Mucosa of stomach (tissue), 1 donor: Measurements from ENCODE around the gene TUBGCP2.

Source experiments
- H3K27me3 ChIP-seq: one replicate; pipeline ENCODE4 v1.7.0; 2013; ENCODE audit warnings: mild to moderate bottlenecking, low read length; ENCODE audit not compliant: control insufficient read depth, insufficient read depth
- H3K36me3 ChIP-seq: one replicate; pipeline ENCODE4 v1.7.0; 2013; ENCODE audit warnings: low read length; ENCODE audit not compliant: control insufficient read depth, insufficient read depth
- H3K4me1 ChIP-seq: one replicate; pipeline ENCODE4 v1.7.0; 2013; ENCODE audit warnings: mild to moderate bottlenecking, low read length; ENCODE audit not compliant: control insufficient read depth, insufficient read depth
- H3K4me3 ChIP-seq: one replicate; pipeline ENCODE4 v1.7.0; 2013; ENCODE audit warnings: low read length
- H3K9ac ChIP-seq: one replicate; pipeline ENCODE4 v1.7.0; 2013; ENCODE audit warnings: mild to moderate bottlenecking, low read length, moderate library complexity
- H3K9me3 ChIP-seq: one replicate; pipeline ENCODE4 v1.7.0; 2013; ENCODE audit warnings: mild to moderate bottlenecking, low read length, moderate library complexity; ENCODE audit not compliant: control insufficient read depth
- donor health status: Pancreatic carcinoma.

TUBGCP2 gene

DNA sequence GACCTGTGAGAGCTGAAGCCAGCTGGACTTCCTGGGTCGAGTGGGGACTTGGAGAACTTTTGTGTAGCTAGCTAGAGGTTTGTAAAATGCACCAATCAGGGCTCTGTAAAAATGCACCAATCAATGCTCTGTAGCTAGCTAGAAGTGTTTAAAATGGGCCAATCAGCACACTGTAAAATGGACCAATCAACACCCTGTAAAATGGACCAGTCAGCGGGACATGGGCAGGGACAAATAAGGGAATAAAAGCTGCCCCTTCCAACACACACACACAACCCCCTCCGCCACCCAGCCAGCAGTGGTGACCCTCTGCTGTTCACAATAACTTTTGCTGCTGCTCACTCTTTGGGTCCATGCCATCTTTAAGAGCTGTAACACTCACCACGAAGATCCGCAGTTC, 7.2 kb upstream of the TUBGCP2 start:
- Histone ChIP-seq H3K9me3 (no peaks in the 10 kb centered on the region), H3K9ac (no peak overlapping the region), H3K4me1 (no peaks in the 10 kb centered on the region), H3K27me3 (peaks cover 9% of the 10 kb centered on the region), H3K36me3 (no peaks in the 10 kb centered on the region), H3K4me3 (no peak overlapping the region)

- Histone ChIP-seq H3K36me3 (no peaks in the 10 kb centered on the region), H3K4me3 (no peak overlapping the region), H3K4me1 (peaks cover 6% of the 10 kb centered on the region), H3K9me3 (no peaks in the 10 kb centered on the region), H3K27me3 (peaks cover 9% of the 10 kb centered on the region), H3K9ac (no peak overlapping the region)
These were observed 6.2 kb upstream of the TUBGCP2 start for GRCh38 chr10:133314911-133315310.

DNA sequence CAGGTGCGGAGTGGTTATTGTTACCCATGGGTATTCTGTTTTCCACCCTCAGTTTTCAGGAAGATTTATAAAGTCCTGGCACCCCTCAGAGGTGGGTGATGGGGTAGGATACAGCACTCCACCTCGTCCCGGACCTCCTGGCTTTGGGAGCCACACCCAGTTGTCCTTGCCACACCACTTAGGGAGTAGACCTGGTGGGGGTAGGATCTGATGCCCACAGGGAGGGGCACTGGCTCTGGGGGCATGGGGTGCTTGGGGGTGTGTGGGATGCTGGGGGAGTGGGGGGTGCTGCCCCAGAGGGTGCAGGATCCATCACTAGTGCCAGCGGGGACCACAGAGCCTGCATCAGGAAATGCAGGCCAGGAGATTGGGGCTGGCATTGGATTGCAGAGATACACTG, 4.5 kb upstream of the TUBGCP2 start:
- H3K9me3 ChIP-seq, result no peaks in the 10 kb centered on the region
- no peak overlapping the region for H3K9ac ChIP-seq
- no peak overlapping the region for H3K4me3 ChIP-seq
- peaks cover 14% of the 10 kb centered on the region for H3K4me1 ChIP-seq
- no peaks in the 10 kb centered on the region for H3K36me3 ChIP-seq
- no peaks in the 10 kb centered on the region for H3K27me3 ChIP-seq

- H3K4me1 ChIP-seq, result peaks cover 14% of the 10 kb centered on the region
- no peaks in the 10 kb centered on the region for H3K36me3 ChIP-seq
- no peak overlapping the region for H3K4me3 ChIP-seq
- H3K27me3 ChIP-seq, result no peaks in the 10 kb centered on the region
- H3K9ac ChIP-seq, result no peak overlapping the region
- no peaks in the 10 kb centered on the region for H3K9me3 ChIP-seq
These were observed 4.1 kb upstream of the TUBGCP2 start for GRCh38 chr10:133312769-133313145.

- Histone ChIP-seq H3K4me3 (no peak overlapping the region), H3K27me3 (no peaks in the 10 kb centered on the region), H3K9me3 (no peaks in the 10 kb centered on the region), H3K9ac (no peak overlapping the region), H3K36me3 (no peaks in the 10 kb centered on the region), H3K4me1 (peaks cover 18% of the 10 kb centered on the region)
These were observed 3.5 kb upstream of the TUBGCP2 start for GRCh38 chr10:133312016-133312768.

GRCh38 chr10:133311570-133311969, 2.9 kb upstream of the TUBGCP2 start:
- no peak overlapping the region for H3K9ac ChIP-seq
- H3K4me3 ChIP-seq, result no peak overlapping the region
- H3K4me1 ChIP-seq, result peaks cover 22% of the 10 kb centered on the region
- H3K36me3 ChIP-seq, result no peaks in the 10 kb centered on the region
- no peaks in the 10 kb centered on the region for H3K27me3 ChIP-seq
- H3K9me3 ChIP-seq, result no peaks in the 10 kb centered on the region

- no peaks in the 10 kb centered on the region for H3K9me3 ChIP-seq
- H3K4me3 ChIP-seq, result no peak overlapping the region
- no peaks in the 10 kb centered on the region for H3K36me3 ChIP-seq
- no peak overlapping the region for H3K9ac ChIP-seq
- peaks cover 22% of the 10 kb centered on the region for H3K4me1 ChIP-seq
- no peaks in the 10 kb centered on the region for H3K27me3 ChIP-seq
These were observed 2.1 kb upstream of the TUBGCP2 start for GRCh38 chr10:133310789-133311188.

- H3K9me3 ChIP-seq, result no peaks in the 10 kb centered on the region
- no peaks in the 10 kb centered on the region for H3K36me3 ChIP-seq
- H3K4me3 ChIP-seq, result no peak overlapping the region
- H3K9ac ChIP-seq, result no peak overlapping the region
- no peaks in the 10 kb centered on the region for H3K27me3 ChIP-seq
- H3K4me1 ChIP-seq, result peaks cover 24% of the 10 kb centered on the region
These were observed 1.7 kb upstream of the TUBGCP2 start for GRCh38 chr10:133310399-133310755.

GRCh38 chr10:133309720-133310398, 1.2 kb upstream of the TUBGCP2 start:
- no peak overlapping the region for H3K9ac ChIP-seq

DNA sequence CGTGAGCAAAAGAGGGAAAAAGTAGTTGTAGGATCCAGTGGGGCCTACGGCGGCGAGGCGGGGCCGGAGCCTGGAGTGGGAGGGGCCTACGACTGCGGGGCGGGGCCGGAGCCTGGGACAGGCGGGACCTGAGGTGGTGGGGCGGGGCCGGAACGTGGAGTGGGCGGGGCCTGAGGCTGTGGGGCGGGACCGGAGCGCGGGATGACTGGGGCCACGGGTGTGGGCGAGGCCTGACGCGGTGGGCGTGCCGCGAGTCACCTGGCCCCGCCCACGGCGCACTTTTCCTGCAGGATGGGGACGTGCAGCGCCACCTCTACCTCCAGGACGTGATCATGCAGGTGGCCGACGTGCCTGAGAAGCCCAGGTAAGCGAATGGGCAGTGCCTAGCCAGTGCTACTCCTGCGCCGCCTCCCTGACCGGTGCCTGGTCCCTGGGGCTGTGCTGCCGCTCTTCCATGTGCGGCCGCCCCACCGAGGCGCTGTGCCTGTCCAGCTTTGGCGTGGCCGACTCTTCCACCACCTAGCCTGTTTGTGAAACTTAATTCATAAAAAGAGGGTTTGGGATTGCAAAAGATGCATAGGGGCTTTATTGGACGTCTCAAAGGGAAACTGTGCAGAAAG, 538 bp upstream of the TUBGCP2 start:
- no peaks in the 10 kb centered on the region for H3K36me3 ChIP-seq
- no peaks in the 10 kb centered on the region for H3K27me3 ChIP-seq
- no peaks in the 10 kb centered on the region for H3K9me3 ChIP-seq
- H3K9ac ChIP-seq, result peak overlapping the region; percentile 88
- peak overlapping the region; percentile 68 for H3K4me3 ChIP-seq
- H3K4me1 ChIP-seq, result peaks cover 27% of the 10 kb centered on the region

More at GRCh38 chr10:133309720-133310398, 1.2 kb upstream of the TUBGCP2 start:
- Histone ChIP-seq H3K27me3 (no peaks in the 10 kb centered on the region), H3K4me3 (no peak overlapping the region), H3K4me1 (peaks cover 27% of the 10 kb centered on the region), H3K9me3 (no peaks in the 10 kb centered on the region), H3K36me3 (no peaks in the 10 kb centered on the region)

- H3K4me1 ChIP-seq, result peaks cover 27% of the 10 kb centered on the region
- H3K4me3 ChIP-seq, result peak overlapping the region; percentile 68
- H3K27me3 ChIP-seq, result no peaks in the 10 kb centered on the region
- H3K36me3 ChIP-seq, result no peaks in the 10 kb centered on the region
- no peaks in the 10 kb centered on the region for H3K9me3 ChIP-seq
- H3K9ac ChIP-seq, result peak overlapping the region; percentile 88
These were observed 774 bp downstream of the TUBGCP2 start for GRCh38 chr10:133307776-133308420.

DNA sequence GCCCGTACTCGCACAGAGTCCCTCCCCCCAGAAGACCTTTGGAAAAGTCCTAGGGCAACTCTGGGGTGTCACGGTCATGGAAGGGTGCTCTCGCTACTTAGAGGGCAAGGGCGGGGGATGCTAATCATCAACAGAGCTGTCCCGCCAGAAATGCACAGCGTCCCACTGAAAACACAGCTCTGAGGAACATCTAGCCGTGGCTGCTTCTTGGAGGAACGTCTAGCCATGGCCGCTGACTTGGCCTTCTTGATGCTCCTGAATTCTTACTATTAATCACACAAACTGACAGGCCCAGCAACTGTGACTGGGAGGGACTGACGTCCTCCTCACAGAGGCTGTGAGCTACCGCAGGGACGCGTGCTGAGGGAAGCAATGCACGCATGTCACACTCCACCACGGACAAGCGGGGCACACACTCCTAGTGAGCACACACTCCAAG, 1.7 kb downstream of the TUBGCP2 start:
- no peaks in the 10 kb centered on the region for H3K27me3 ChIP-seq
- no peak overlapping the region for H3K9ac ChIP-seq
- no peaks in the 10 kb centered on the region for H3K9me3 ChIP-seq
- H3K36me3 ChIP-seq, result peaks cover 5% of the 10 kb centered on the region
- H3K4me3 ChIP-seq, result no peak overlapping the region
- peaks cover 27% of the 10 kb centered on the region for H3K4me1 ChIP-seq
